Endodermal cell (in vitro differentiated cells): ENCODE measurements around the gene SNX13. TPM values are rescaled to one million over a fixed set of nuclear protein-coding genes. Genes with fewer than 3 reads are reported as not detected.

Experiments
- DNase-seq: peaks from one replicate; pipeline ENCODE4 v3.0.0-alpha.2; 2017
- H3K27ac ChIP-seq: 2 replicates; pipeline ENCODE4 v1.5.1; 2013; ENCODE audit warnings: mild to moderate bottlenecking, low read depth, low read length, moderate library complexity
- H3K27me3 ChIP-seq: 2 replicates; pipeline ENCODE4 v1.6.1; 2013; ENCODE audit warnings: mild to moderate bottlenecking, low read length, moderate library complexity; ENCODE audit not compliant: insufficient read depth, control insufficient read depth, poor library complexity, severe bottlenecking
- H3K36me3 ChIP-seq: 2 replicates; pipeline ENCODE4 v1.7.0; 2013; ENCODE audit warnings: mild to moderate bottlenecking, low read length, moderate library complexity; ENCODE audit not compliant: control insufficient read depth, insufficient read depth
- H3K4me1 ChIP-seq: one replicate; pipeline ENCODE4 v1.7.0; 2013; ENCODE audit warnings: low read length; ENCODE audit not compliant: control insufficient read depth, insufficient read depth
- H3K4me3 ChIP-seq: 2 replicates; pipeline ENCODE4 v1.5.1; 2013; ENCODE audit warnings: mild to moderate bottlenecking, low read length, moderate library complexity
- H3K9ac ChIP-seq: 2 replicates; pipeline ENCODE4 v1.6.1; 2013; ENCODE audit warnings: mild to moderate bottlenecking, low read length, moderate library complexity; ENCODE audit not compliant: poor library complexity, severe bottlenecking; ENCODE audit errors: extremely low read depth
- H3K9me3 ChIP-seq: 2 replicates; pipeline ENCODE4 v1.6.1; 2013; ENCODE audit warnings: mild to moderate bottlenecking, low read length, moderate library complexity; ENCODE audit not compliant: control insufficient read depth
- H3K27ac Mint-ChIP-seq: 2 replicates; pipeline ENCODE4 v1.8.0; 2020; ENCODE audit warnings: mixed read lengths
- H3K27me3 Mint-ChIP-seq: 2 replicates; pipeline ENCODE4 v1.8.0; 2021; ENCODE audit warnings: mild to moderate bottlenecking, mixed read lengths; ENCODE audit not compliant: insufficient read depth
- H3K36me3 Mint-ChIP-seq: 2 replicates; pipeline ENCODE4 v1.8.0; 2020; ENCODE audit warnings: low read depth, mixed read lengths
- H3K4me1 Mint-ChIP-seq: 2 replicates; pipeline ENCODE4 v1.8.0; 2020; ENCODE audit warnings: mixed read lengths
- H3K4me3 Mint-ChIP-seq: 2 replicates; pipeline ENCODE4 v1.8.0; 2020; ENCODE audit warnings: mild to moderate bottlenecking, moderate library complexity, mixed read lengths
- H3K9me3 Mint-ChIP-seq: 2 replicates; pipeline ENCODE4 v1.8.0; 2020; ENCODE audit warnings: mild to moderate bottlenecking, mixed read lengths
- WGBS, 2 experiments: methylation state at CpG; one replicate each; pipeline versions ENCODE4 v1.1.5 to v1.1.7; 2013; ENCODE audit warnings: missing lambda C conversion rate in 2 of 2, mixed read lengths in 1 of 2; ENCODE audit not compliant: insufficient coverage in 1 of 2, insufficient read length in 1 of 2; 5-methylcytosine and 5-hydroxymethylcytosine counted together
- total RNA-seq, 2 donors: library from RNA; stranded (reverse); fragmentation: NEBNext Ultra II Directional in 1 of 2; extraction: Animal tissue kit (Norgen Biotek cat#: 25700) in 1 of 2; gene quantifications; 2 replicates in 1 of 2; 3 replicates in 1 of 2; pipeline ENCODE4 v1.2.1, GENCODE V29; 2021
- TF ChIP-seq, protein P1 (sequence below): fragments of 200-600 bp; sonication (generic); conservative IDR thresholded peaks from 2 replicates; pipeline ENCODE4 v1.5.0; 2021; ENCODE audit warnings: antibody characterized with exemption, mild to moderate bottlenecking

The SNX13 gene
- total RNA-seq, 2 donors from 2014 or later, result 32.8 to 38.8 TPM

GRCh38 chr7:17792075-17792936 lies 148.0 kb downstream of the SNX13 start:
- DNase-seq, result no peak
- Mint-ChIP-seq H3K9me3 (no peaks in the 10 kb centered on the region), H3K27me3 (no peaks in the 10 kb centered on the region), H3K27ac (no peak overlapping the region), H3K4me3 (no peak overlapping the region), H3K4me1 (no peaks in the 10 kb centered on the region), H3K36me3 (peaks cover 9% of the 10 kb centered on the region)
- no peaks in the 10 kb centered on the region for H3K9me3 ChIP-seq
- H3K27me3 ChIP-seq, result no peaks in the 10 kb centered on the region
- no peak overlapping the region for H3K4me3 ChIP-seq
- peaks cover 12% of the 10 kb centered on the region for H3K36me3 ChIP-seq
- WGBS, 2 experiments, result 100% methylated on average over 1 of the region's 1 CpG; no CpG with 5 or more reads in 1 of the 2 experiments
- TF ChIP-seq, protein P1, sequence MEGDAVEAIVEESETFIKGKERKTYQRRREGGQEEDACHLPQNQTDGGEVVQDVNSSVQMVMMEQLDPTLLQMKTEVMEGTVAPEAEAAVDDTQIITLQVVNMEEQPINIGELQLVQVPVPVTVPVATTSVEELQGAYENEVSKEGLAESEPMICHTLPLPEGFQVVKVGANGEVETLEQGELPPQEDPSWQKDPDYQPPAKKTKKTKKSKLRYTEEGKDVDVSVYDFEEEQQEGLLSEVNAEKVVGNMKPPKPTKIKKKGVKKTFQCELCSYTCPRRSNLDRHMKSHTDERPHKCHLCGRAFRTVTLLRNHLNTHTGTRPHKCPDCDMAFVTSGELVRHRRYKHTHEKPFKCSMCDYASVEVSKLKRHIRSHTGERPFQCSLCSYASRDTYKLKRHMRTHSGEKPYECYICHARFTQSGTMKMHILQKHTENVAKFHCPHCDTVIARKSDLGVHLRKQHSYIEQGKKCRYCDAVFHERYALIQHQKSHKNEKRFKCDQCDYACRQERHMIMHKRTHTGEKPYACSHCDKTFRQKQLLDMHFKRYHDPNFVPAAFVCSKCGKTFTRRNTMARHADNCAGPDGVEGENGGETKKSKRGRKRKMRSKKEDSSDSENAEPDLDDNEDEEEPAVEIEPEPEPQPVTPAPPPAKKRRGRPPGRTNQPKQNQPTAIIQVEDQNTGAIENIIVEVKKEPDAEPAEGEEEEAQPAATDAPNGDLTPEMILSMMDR, result no peak
- H3K27ac ChIP-seq, result no peak overlapping the region
- H3K9ac ChIP-seq, result no peak overlapping the region
- no peaks in the 10 kb centered on the region for H3K4me1 ChIP-seq

DNA sequence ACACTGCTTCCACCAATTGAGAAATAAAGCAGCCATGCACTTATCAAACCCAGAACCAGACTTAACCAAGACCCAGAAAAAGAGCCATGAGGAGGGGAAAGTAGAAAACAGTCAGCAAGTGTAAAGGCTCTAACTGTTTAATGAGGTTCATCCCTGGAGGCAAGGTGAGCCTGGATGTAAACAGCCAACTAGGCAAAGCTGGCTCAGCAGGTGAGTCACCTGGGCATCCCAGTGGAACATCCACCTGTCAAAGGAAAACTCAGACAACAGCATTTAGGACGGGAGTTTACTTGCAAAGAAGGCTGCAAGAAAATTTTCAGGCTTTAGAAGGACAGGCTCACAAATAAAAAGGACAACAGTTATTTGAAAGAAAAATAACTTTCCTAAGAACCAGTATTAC lies 153.0 kb downstream of the SNX13 start:
- no peaks in the 10 kb centered on the region for H3K36me3 ChIP-seq
- no peaks in the 10 kb centered on the region for H3K9me3 ChIP-seq
- H3K27ac ChIP-seq, result no peak overlapping the region
- Mint-ChIP-seq H3K36me3 (peaks cover 1% of the 10 kb centered on the region), H3K27ac (no peak overlapping the region), H3K4me1 (peaks cover 3% of the 10 kb centered on the region), H3K4me3 (no peak overlapping the region), H3K9me3 (no peaks in the 10 kb centered on the region), H3K27me3 (no peaks in the 10 kb centered on the region)
- H3K4me3 ChIP-seq, result no peak overlapping the region
- H3K27me3 ChIP-seq, result no peaks in the 10 kb centered on the region
- TF ChIP-seq, protein P1, result no peak
- no peak for DNase-seq
- WGBS, 2 experiments, result 81% methylated on average over 1 of the region's 1 CpG; no CpG with 5 or more reads in 1 of the 2 experiments
- H3K9ac ChIP-seq, result no peak overlapping the region
- no peaks in the 10 kb centered on the region for H3K4me1 ChIP-seq

GRCh38 chr7:17786314-17786852 lies 153.9 kb downstream of the SNX13 start:
- no peak for DNase-seq
- Histone ChIP-seq H3K36me3 (no peaks in the 10 kb centered on the region), H3K27ac (no peak overlapping the region), H3K27me3 (no peaks in the 10 kb centered on the region), H3K4me3 (no peak overlapping the region), H3K4me1 (no peaks in the 10 kb centered on the region), H3K9ac (no peak overlapping the region), H3K9me3 (no peaks in the 10 kb centered on the region)
- TF ChIP-seq, protein P1, result no peak
- Mint-ChIP-seq H3K27ac (no peak overlapping the region), H3K4me1 (peaks cover 3% of the 10 kb centered on the region), H3K4me3 (no peak overlapping the region), H3K36me3 (peaks cover 1% of the 10 kb centered on the region), H3K27me3 (no peaks in the 10 kb centered on the region), H3K9me3 (no peaks in the 10 kb centered on the region)
- WGBS, 2 experiments, result 42% methylated on average over 6 of the region's 6 CpGs; no CpG with 5 or more reads in 1 of the 2 experiments
